Right ventricle myocardium superior (tissue), 1 donor: ENCODE data around the gene CRADD. TPM values are rescaled to one million over a fixed set of nuclear protein-coding genes. Genes with fewer than 3 reads are reported as not detected.
A peak's percentile ranks its signal among the peaks of the same experiment; 100 is the strongest.

ENCODE experiments used
- ATAC-seq: fragments of 200-7000 bp; cut with Tn5 transposase; one replicate; pipeline ENCODE4 v1.9.1; 2020; ENCODE audit warnings: mild to moderate bottlenecking; ENCODE audit not compliant: poor library complexity
- DNase-seq: peaks from one replicate; pipeline ENCODE4 v3.0.0-alpha.2; 2020
- intact Hi-C: fragments of 100-400 bp; cut with DNase I; formaldehyde crosslinking; loops from one replicate; pipeline ENCODE4 v1.11.2; 2022
- total RNA-seq: library from RNA; stranded (reverse); fragmentation: NEBNext Ultra II Directional; extraction: Animal tissue kit (Norgen Biotek cat#: 25700); gene quantifications from one replicate; pipeline ENCODE4 v1.2.1, GENCODE V29; 2021
- donor health status: DM: no; HTN: yes; CAD: no; lungs with severe emphysema.

The CRADD gene
- total RNA-seq, 1 donor from 2014 or later, result 35.8 TPM

- intact Hi-C loops, result no loop called here
- DNase-seq, result no peak
- ATAC-seq, result no peak
These were observed 8.2 kb upstream of the CRADD start for GRCh38 chr12:93668919-93669418.

- no peak for ATAC-seq
- intact Hi-C loops, result no loop called here
- DNase-seq, result no peak
These were observed 7.7 kb upstream of the CRADD start for GRCh38 chr12:93669452-93669851.

GRCh38 chr12:93670104-93670503 is 7.1 kb upstream of the CRADD start:
- intact Hi-C loops, result loop anchor here (10.0 kb wide), 1 partner anchor 65 kb away; no protein-coding TSS in a partner anchor
- DNase-seq (no peak), ATAC-seq (no peak)

- no peak for ATAC-seq
- intact Hi-C loops, result loop anchor here (10.0 kb wide), 1 partner anchor 66 kb away; no protein-coding TSS in a partner anchor
- DNase-seq, result no peak
These were observed 6.1 kb upstream of the CRADD start for GRCh38 chr12:93671044-93671443.

GRCh38 chr12:93673084-93673483 is 4.1 kb upstream of the CRADD start:
- DNase-seq (no peak), ATAC-seq (no peak)
- intact Hi-C loops, result loop anchor here (10.0 kb wide), 1 partner anchor 68 kb away; no protein-coding TSS in a partner anchor

GRCh38 chr12:93674386-93674785 is 2.8 kb upstream of the CRADD start:
- DNase-seq, result no peak
- ATAC-seq, result no peak
- intact Hi-C loops, result loop anchor here (10.0 kb wide), 1 partner anchor 70 kb away; no protein-coding TSS in a partner anchor

GRCh38 chr12:93676408-93677194 is 574 bp upstream of the CRADD start:
- DNase-seq (no peak), ATAC-seq (no peak)
- intact Hi-C loops, result loop anchor here (2.0 to 10.0 kb wide), 3 partner anchors 66 to 106 kb away; no protein-coding TSS in a partner anchor

- ATAC-seq, result no peak
- DNase-seq, result no peak
- intact Hi-C loops, result loop anchor here (5.0 to 10.0 kb wide), 2 partner anchors 64 to 74 kb away; no protein-coding TSS in a partner anchor
These were observed 1.6 kb downstream of the CRADD start for GRCh38 chr12:93678779-93679178.

GRCh38 chr12:93679308-93679925 is 2.2 kb downstream of the CRADD start:
- DNase-seq (peak; percentile 52), ATAC-seq (peak; percentile 70)
- intact Hi-C loops, result loop anchor here (5.0 to 10.0 kb wide), 2 partner anchors 63 to 75 kb away; no protein-coding TSS in a partner anchor

GRCh38 chr12:93680006-93680405 is 2.8 kb downstream of the CRADD start:
- no peak for ATAC-seq
- intact Hi-C loops, result no loop called here
- no peak for DNase-seq

GRCh38 chr12:93682846-93683261 is 5.7 kb downstream of the CRADD start:
- ATAC-seq, result peak; percentile 84
- intact Hi-C loops, result no loop called here
- peak; percentile 68 for DNase-seq

- ATAC-seq, result peak; percentile 9
- intact Hi-C loops, result no loop called here
- DNase-seq, result no peak
These were observed 6.2 kb downstream of the CRADD start for GRCh38 chr12:93683410-93683809.

- DNase-seq (no peak), ATAC-seq (no peak)
- intact Hi-C loops, result no loop called here
These were observed 7.5 kb downstream of the CRADD start for GRCh38 chr12:93684716-93685115.

- intact Hi-C loops, result no loop called here
- ATAC-seq (no peak), DNase-seq (no peak)
These were observed 9.6 kb downstream of the CRADD start for GRCh38 chr12:93686572-93687356.

GRCh38 chr12:93689076-93689834 is 12.1 kb downstream of the CRADD start:
- intact Hi-C loops, result no loop called here
- ATAC-seq (no peak), DNase-seq (no peak)

GRCh38 chr12:93696462-93696861 is 19.3 kb downstream of the CRADD start:
- intact Hi-C loops, result no loop called here
- ATAC-seq, result no peak

GRCh38 chr12:93698307-93699092 is 21.3 kb downstream of the CRADD start:
- intact Hi-C loops, result no loop called here
- ATAC-seq (peak; percentile 53), DNase-seq (no peak)

More at GRCh38 chr12:93696462-93696861, 19.3 kb downstream of the CRADD start:
- DNase-seq, result no peak
